ENCODE results near the gene PSG11.
"Not testable (repeated sequence)": the region's sequence is repeated elsewhere in the genome, so short reads cannot be mapped to it uniquely, and the experiment has no call there.

The PSG11 gene

DNA sequence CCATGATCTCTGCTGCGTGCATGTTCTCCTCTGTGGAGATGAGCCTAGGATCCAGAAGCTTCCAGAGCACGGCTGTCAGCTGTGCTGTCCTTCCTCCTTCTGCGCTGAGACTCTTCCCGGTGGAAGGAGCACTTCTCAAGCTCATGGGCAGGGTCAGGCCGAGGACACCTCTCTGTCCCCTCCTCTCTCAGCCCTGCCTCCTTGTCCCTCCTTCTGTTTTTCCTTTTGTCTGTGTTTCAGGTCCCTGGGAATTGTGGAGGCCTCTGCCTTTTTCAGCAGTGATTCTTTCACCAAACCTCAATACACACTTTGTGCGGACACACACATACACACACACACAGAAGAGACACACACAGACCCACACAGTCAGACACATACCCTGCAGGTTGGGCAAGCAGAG is at the start of gene PSG11:
Gene PSG11 (minus strand): TSS at position 101 of the 400 bp plus-strand sequence. CDS start 97 bp downstream, at position 4.
- not testable (repeated sequence) for DNase-seq (ENCODE audit: low spot score)

DNA sequence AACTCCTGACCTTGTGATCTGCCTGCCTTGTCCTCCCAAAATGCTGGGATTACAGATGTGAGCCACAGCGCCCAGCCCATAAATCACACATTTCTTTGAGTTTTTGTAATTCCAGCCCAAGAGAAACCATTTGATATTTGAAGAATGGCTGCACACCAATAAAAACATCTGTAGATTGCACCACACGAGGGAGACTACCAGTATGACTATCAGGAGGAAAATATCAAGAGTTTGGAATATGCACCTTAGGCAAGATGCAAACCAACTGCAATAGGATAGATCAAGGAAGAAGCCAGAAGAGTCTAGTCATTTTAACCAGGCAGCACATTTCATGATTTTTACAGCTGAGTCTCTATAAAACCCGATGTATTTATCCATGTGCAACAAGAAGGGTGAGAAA is 36.1 kb upstream of the PSG11 start:
- DNase-seq (ENCODE audit: low spot score), result not testable (repeated sequence)

DNA sequence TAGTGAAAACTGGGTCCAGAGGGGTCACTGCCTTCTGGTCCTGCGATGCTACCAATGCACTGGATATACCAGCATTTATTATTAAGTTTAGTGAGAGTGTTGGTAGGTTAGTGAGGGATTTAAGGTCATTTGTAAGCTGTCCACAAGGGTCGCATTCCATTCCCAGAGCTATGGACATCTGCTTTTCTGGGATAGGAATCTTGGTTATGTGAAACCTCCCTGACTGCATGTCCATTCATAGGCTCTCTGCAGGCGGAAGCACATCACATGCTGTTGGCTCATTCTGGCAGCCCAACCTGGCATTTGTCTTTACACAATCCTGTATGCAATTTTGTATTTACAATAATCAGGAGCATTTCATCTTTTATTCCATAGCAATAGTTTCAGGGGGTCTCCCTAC is 35.1 kb upstream of the PSG11 start:
- DNase-seq (ENCODE audit: low spot score), result not testable (repeated sequence)

DNA sequence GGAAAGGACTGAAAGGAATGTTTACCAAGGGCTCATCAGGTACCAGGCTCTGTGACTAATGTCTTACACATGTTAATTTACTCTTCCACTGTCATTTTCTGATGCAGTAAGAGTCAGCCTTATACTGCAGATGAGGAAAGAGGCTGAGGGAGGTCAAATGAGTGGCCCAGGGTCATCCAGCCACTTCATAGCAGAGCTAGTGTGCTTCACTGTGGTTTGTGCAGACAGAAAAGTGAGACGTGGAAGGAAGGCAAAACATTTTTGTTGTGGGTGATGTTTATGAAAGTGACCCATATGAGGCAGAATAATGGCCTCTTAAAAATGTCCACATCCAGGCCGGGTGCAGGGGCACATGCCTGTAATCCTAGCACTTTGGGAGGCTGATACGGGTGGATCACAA is 34.0 kb upstream of the PSG11 start:
- DNase-seq (ENCODE audit: low spot score), result not testable (repeated sequence)

DNA sequence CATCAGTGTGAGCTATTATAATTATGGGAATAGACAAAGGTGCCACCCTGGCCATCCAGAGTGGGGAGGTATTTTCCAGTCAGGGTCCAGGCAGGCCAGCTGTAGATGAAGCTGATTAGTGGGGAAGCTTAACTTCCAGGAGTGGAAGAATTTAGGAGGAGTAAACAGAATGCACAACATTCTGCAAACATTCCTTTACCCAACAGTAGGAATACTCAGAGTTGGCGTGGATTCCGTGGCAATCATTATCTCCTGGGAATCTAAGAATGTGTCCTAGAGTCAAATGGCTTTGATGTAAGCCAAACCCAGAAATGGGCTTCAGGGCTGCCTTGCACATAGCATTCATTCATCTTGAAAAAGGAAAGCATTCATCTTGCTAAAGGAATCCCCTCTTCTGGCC is 33.2 kb upstream of the PSG11 start:
- not testable (repeated sequence) for DNase-seq (ENCODE audit: low spot score)

DNA sequence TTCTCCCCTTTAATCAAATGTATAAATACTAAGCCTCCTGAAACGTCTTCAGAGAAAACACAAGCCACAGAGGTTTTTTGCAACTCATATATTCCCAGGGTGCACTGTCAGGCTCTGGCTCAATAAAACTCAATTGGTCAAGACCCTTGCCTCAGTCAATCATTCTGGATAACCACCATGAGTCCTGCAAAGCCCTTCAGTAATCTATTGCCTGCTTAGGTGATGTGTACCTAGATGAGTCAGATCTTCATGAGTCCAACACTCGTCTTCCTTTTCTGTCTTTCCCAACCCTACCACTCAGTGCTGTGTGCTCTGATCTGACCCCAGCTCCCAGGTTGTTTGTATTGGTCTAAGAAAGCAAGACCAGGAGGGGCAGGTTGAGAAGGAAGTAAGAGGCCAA is 32.2 kb upstream of the PSG11 start:
- DNase-seq (ENCODE audit: low spot score), result not testable (repeated sequence)

DNA sequence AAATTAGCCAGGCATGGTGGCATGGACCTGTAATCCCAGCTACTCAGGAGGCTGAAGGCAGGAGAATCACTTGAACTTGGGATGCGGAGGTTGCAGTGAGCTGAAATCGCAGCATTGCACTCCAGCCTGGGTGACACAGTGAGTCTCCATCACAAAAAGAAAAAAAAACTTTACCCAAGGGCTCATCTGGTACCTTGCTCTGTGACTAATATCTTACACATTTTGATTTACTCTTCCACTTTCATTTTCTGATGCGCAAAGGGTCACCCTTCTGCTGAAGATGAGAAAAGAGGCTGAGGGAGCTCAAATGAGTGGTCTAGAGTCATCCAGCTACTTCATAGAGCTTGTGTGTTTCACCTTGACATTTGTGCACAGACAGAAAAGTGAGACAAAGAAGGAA is 21.7 kb upstream of the PSG11 start:
- DNase-seq (ENCODE audit: low spot score), result not testable (repeated sequence)

DNA sequence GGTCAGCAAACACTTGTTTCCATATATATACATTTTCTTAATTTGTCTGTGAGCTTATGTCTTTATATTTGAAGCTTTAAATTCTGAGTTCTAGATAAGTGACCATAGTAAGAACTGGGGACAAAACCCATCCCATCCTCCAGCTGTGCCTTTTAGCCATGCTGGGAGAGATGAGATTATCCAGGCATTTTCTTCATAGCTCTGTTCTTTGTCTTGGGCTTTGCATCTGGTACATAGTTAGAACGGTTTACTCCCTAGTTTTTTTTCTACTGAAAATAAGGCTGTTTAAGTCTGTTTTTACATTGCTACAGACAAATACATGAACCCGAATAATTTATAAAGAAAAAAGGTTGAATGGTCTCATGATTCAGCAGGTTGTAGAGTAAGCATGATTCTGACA is 20.3 kb upstream of the PSG11 start:
- not testable (repeated sequence) for DNase-seq (ENCODE audit: low spot score)

DNA sequence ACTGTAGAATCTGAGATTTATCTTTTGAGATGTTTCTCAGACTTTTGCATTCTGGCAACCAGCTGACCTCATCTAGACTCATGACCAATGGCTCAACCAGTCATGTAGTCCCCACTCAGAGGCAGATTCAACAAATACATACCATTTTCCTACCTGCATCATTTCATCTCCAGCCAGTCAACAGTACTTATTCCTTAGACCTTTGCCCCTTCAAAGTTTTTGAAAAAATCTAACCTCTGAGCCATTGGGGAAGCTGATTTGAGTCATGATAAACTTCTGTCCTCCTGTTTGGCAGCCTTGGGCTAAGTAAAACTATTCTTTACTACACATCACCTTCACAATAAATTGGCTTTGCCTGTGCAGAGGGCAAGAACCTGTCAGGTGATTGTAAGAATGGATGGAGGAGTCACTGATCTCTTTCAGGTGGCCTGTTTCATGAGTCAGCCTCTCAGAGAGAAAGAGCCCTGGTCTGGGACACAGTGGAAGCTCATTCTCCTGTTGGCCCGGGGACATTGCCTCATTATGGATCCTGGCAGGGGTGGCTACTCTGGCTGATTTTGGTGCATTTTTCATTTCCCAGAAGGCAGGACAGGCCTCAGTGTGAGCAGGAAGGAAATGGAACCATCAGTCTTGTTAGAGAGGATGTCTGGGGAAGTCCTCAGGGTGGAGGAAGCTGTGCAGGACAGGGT is 17.4 kb upstream of the PSG11 start:
- DNase-seq (ENCODE audit: low spot score), result not testable (repeated sequence)

DNA sequence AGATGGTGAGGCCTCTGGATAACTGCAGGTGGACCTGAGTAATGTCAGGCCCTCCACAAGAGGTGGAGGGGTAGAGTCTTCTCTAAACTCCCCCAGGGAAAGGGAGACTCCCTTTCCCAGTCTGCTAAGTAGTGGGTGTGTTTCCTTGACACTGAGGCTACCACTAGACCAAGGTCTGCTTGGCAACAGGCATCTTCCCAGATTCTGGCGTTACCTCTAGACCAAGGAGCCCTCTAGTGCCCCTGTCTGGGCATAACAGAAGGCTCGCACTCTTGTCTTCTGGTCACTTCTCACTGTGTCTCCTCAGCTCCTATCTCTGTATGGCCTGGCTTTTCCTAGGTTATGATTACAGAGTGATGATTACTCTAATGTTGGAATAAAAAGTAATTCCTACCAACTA is 5.4 kb upstream of the PSG11 start:
- DNase-seq (ENCODE audit: low spot score), result not testable (repeated sequence)

DNA sequence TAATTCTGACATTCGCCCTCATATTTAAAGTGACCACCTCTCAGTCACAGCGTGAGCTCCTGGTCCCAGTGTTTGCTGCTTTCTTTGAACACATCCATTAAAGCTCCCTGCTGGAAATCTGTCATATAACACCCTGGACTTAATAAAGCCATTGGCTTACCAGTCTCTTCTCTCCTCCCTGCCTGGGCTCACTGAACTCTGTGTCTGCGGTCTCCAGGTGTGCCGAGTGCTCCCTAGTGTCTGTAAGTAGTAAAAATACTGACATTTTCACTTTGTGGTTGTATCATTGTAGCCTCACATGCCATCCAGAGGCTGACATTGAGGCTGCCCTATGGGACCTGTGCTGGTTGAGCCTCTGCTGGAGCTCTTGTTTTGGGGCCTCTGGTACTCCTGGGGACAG is 2.6 kb upstream of the PSG11 start:
- no peak for DNase-seq (ENCODE audit: low spot score)

DNA sequence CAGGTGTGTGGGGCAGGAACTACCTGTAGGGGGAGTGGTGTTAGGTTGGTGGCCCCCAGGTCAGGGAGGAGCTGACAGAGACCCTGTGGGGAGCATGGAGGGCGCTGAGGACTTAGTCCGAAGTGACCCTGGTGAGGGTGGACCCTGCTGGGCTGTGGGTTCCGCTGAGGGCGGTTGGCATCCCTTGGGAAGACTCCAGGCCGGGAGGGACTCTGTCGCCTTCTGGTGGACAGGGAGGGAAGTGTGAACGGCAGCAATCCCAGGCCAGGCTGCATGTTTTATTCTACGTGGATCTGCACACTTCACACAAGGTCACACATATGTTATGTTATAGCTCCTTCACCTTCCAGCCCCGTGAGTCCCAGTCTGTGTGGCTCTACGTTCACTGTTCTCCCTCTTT is 1.7 kb upstream of the PSG11 start:
- DNase-seq (ENCODE audit: low spot score), result peak; percentile 10

DNA sequence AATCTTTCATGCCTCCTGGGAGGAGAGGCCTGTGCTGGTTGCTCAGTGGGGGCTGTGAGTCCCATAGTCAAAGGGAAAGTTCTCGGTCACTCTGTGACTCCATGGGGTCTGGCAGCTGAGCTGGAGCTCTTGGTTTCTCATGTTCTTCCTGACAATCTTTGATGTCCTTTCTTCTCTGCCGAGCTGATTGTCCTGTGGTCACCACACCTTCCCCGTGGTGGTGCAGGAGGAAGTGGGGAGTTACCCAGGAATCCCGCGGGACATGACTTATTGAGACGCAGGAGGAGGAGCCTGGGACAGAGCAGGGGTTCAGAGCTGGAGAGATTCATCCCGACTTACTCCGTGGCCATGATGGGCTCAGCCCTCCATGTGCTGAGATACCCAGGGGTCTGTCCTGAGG is 792 bp upstream of the PSG11 start:
- not testable (repeated sequence) for DNase-seq (ENCODE audit: low spot score)

DNA sequence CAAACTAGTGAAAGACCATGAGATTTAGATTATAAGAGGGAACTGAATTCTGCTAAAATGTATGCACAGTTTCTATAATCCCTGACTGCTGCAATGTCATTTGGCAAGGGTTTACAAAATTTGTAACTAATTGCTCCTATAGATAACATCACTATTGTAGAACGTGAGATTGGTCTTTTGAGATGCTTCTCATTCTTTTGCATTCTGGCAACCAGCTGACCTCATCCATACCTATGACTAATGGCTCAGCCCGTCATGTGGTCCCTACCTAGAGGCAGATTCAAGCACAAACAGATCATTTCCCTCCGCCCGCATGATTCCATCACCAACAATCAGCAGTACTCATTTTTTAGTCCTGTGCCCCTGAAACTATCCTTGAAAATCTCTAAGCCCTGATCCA is 4.2 kb downstream of the PSG11 start:
- not testable (repeated sequence) for DNase-seq (ENCODE audit: low spot score)

DNA sequence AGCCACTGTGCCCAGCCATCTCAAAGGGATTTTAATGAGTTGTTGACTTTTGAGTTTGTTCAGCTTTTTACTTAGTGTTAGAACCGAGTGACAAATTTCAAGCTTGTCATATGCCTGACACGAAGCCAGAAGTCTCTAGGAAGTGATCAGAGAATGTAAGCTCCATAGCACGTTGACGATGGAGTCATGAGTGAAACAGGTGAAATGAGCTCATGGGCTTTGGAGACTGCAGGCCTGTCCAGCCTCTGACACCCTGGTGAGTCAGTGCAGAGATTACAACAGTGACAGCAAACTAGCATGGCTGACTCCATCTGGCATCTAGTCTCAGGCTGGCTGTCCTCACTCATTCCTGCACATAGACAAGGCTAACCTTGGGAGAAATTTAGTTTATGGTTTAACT is 4.6 kb downstream of the PSG11 start:
- not testable (repeated sequence) for DNase-seq (ENCODE audit: low spot score)

DNA sequence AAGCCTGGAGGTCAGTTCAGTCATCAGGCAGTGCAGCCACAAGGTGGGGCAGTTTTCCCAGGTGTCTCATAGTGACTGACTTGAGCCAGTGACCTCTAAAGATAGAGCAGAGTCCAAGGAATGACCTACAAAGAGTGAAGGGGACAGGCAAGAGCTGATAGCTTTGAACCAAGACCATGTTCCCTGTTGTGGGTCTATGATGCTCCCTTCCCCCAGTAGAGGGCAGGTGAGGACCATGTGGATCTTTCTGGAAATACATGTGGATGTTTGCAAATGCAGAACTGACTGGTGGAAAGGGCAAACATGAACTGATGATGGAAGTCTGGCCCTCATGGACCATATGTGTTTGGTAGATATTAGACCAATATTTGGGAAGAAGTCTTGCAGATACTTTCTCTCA is 6.7 kb downstream of the PSG11 start:
- DNase-seq (ENCODE audit: low spot score), result not testable (repeated sequence)

DNA sequence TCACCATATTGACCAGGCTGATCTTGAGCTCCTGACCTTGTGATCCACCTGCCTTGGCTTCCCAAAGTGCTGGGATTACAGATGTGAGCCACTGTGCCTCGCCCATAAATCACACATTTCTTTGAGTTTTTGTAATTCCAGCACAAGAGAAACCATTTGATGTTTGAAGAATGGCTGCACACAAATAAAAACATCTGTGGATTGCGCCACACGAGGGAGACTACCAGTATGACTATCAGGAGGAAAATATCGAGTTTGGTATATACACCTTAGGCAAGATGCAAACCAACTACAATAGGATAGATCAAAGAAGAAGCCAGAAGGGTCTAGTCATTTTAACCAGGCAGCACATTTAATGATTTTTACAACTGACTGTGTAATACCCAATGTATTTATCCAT is 20.4 kb downstream of the PSG11 start:
- DNase-seq (ENCODE audit: low spot score), result not testable (repeated sequence)

DNA sequence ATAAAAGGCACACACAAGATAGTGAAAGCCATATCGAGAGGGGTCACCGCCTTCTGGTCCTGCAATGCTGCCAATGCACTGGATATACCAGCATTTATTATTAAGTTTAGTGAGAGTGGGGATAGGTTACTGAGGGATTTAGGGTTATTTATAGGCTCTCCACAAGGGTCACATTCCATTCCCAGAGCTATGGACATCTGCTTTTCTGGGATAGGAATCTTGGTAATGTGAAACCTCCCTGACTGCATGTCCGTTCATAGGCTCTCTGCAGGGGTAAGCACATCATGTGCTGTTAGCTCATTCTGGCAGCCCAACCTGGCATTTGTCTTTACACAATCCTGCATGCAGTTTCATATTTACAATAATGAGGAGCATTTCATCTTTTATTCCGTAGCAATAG is 21.4 kb downstream of the PSG11 start:
- not testable (repeated sequence) for DNase-seq (ENCODE audit: low spot score)

DNA sequence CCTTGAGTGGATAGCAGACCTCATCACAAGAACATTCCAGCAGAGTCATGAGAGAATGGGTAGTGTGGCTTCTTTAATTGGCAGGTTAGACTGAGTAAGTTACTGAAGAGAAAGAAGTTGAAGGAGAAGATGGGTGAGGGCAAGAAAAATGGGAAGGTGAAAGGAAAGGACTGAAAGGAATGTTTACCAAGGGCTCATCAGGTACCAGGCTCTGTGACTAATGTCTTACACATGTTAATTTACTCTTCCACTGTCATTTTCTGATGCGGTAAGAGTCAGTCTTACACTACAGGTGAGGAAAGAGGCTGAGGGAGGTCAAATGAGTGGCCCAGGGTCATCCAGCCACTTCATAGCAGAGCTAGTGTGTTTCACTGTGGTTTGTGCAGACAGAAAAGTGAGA is 22.6 kb downstream of the PSG11 start:
- DNase-seq (ENCODE audit: low spot score), result not testable (repeated sequence)

DNA sequence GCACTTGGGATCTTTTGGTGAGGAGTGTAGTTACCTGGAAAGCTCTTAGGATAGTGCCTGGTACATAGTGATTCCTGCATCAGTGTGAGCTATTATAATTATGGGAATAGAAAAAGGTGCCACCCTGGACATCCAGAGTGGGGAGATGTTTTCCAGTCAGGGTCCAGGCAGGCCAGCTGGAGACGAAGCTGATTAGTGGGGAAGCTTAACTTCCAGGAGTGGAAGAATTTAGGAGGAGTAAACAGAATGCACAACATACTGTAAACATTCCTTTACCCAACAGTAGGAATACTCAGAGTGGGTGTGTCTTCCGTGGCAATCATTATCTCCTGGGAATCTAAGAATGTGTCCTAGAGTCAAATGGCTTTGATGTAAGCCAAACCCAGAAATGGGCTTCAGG is 23.3 kb downstream of the PSG11 start:
- not testable (repeated sequence) for DNase-seq (ENCODE audit: low spot score)

DNA sequence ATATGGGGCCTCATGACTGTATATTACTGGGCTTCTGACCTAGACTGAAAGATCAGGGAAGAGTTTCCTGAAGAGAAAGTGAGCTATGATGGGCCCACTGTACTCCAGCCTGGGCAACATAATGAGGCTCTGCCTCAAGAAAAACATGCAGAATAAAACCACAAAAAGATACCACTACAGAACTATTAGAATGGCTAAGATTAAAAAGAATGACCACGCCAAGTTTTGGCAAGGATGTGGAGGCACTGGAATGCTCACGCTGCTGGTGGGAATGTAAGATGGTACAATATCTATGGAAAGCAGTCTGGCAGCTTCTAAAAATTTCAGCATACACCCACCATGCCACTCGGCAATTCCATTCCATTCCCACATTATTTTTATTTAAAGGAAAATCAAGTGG is 30.1 kb downstream of the PSG11 start:
- not testable (repeated sequence) for DNase-seq (ENCODE audit: low spot score)

DNA sequence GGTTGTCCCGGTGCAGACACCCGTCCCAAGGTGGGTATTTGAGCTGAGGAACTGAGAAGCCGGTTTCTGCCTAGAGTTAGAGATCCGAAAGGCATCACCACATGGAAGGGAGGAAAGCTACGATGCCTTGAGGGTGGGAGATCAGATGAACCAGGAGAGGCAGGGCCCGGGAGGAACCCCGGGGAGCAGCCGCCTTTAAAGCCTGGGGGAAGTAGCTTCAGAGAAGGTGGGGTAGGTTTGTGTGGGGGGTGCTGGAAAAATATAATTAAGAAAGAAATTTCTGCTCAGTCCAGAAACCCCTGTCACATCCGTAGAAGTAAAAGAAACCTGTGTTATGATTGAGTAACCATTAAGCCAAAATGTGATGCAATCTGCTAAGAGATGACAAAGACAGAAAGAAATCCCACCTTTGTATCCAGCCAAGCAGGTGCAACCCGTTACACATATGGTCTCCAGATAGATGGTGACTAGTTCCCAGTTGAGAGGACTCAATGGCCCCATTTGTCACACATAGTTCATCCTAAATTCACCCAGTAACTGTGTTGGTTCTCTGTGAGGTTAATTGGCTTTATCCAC is 34.2 kb downstream of the PSG11 start:
- DNase-seq (ENCODE audit: low spot score), result not testable (repeated sequence)

DNA sequence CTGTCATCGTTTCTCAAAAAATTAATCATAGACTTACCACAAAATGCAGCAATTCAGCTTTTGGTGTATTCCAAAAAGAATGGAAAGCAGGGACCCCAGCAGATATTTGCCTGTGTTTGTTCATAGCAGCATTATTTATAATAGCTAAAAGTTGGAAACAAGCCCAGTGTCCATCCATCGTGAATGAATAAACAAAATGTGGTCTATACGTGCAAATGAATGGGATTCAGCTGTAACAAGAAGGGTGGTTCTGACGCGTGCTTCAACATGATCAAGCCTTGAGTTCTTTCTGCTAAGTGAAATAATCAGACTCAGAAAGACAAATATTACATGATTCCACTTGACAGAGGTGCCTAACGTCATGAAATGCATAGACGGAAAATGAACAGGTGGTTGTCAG is 36.4 kb downstream of the PSG11 start:
- DNase-seq (ENCODE audit: low spot score), result no peak

DNA sequence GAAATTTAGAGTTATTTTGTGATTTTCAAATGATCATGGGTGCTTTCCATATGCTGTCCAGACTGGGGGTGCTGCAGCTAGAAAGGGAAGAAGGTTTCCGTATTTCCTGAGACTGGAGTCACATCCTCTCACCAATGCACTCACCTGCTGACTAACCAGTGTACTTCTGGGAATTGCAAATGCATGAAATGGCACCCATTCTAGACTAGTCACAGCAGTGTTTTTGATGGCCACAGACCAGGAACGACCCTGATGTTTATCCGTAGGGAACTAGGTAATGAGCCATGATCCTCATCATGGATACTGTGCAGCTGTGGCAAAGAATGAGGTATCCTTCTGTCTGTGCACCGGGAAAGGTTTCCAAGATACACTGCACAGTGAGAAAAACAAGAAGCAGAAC is 37.1 kb downstream of the PSG11 start:
- DNase-seq (ENCODE audit: low spot score), result not testable (repeated sequence)

All from iPS-NIHi11 (cell line).